ENCODE data around the gene DEK. TPM values are rescaled to one million over a fixed set of nuclear protein-coding genes. Genes with fewer than 3 reads are reported as not detected.
A peak's percentile ranks its signal among the peaks of the same experiment; 100 is the strongest.

The DEK gene
- total RNA-seq, 2 experiments from 2014 or later, result 52.7 to 56.7 TPM

- ATAC-seq (ENCODE audit: poor library complexity) (no peak), DNase-seq (no peak)
- Mint-ChIP-seq H3K4me3 (no peak overlapping the region), H3K27me3 (peaks cover 5% of the 10 kb centered on the region), H3K4me1 (ENCODE audit: low read depth) (peaks cover 18% of the 10 kb centered on the region), H3K9me3 (no peaks in the 10 kb centered on the region), H3K36me3 (ENCODE audit: low read depth) (peaks cover 13% of the 10 kb centered on the region), H3K27ac (no peak overlapping the region)
- Histone ChIP-seq H3K27ac (ENCODE audit: low read depth in 1 of 2, low read length in 2 of 2) (no peak overlapping the region), H3K36me3 (ENCODE audit: insufficient read depth, low read length) (no peaks in the 10 kb centered on the region), H3K27me3 (ENCODE audit: control insufficient read depth in 1 of 2, insufficient read depth in 2 of 2, low read length in 2 of 2) (no peaks in the 10 kb centered on the region), H3K4me1 (ENCODE audit: insufficient read depth, low read length) (peaks cover 18% of the 10 kb centered on the region), H3K4me3 (ENCODE audit: low read length) (no peak overlapping the region), H3K9me3 (ENCODE audit: control insufficient read depth in 1 of 2, insufficient read depth in 1 of 2, low read length in 2 of 2) (peaks cover 0 to 5% of the 10 kb centered on the region in 2 experiments)
- ChIA-PET CTCF (no interaction called here), POLR2A (no interaction called here)
- no peak for TF ChIP-seq CTCF (IDR thresholded peaks at IDR 0.05)
- intact Hi-C loops (cut with DNase I, micrococcal nuclease), result loop anchor here in 1 of 2 experiments (5.0 to 10.0 kb wide), 4 partner anchors 129 to 1503 kb away; partner anchors contain the start of genes ATXN1 and NUP153
Observed at GRCh38 chr6:18268066-18268465, 3.7 kb upstream of the DEK start.

- Mint-ChIP-seq H3K36me3 (ENCODE audit: low read depth) (peaks cover 29% of the 10 kb centered on the region), H3K27ac (no peak overlapping the region), H3K4me3 (no peak overlapping the region), H3K9me3 (no peaks in the 10 kb centered on the region), H3K4me1 (ENCODE audit: low read depth) (peaks cover 33% of the 10 kb centered on the region), H3K27me3 (no peaks in the 10 kb centered on the region)
- ATAC-seq (ENCODE audit: poor library complexity), result no peak
- no peak for TF ChIP-seq CTCF (IDR thresholded peaks at IDR 0.05)
- intact Hi-C loops (cut with DNase I, micrococcal nuclease), result loop anchor here in 1 of 2 experiments (5.0 to 10.0 kb wide), 4 partner anchors 131 to 1502 kb away; partner anchors contain the start of genes ATXN1 and NUP153
- Histone ChIP-seq H3K27me3 (ENCODE audit: control insufficient read depth in 1 of 2, insufficient read depth in 2 of 2, low read length in 2 of 2) (no peaks in the 10 kb centered on the region), H3K9me3 (ENCODE audit: control insufficient read depth in 1 of 2, insufficient read depth in 1 of 2, low read length in 2 of 2) (peaks cover 0 to 5% of the 10 kb centered on the region in 2 experiments), H3K36me3 (ENCODE audit: insufficient read depth, low read length) (no peaks in the 10 kb centered on the region), H3K4me1 (ENCODE audit: insufficient read depth, low read length) (peaks cover 24% of the 10 kb centered on the region), H3K27ac (ENCODE audit: low read depth in 1 of 2, low read length in 2 of 2) (no peak overlapping the region), H3K4me3 (ENCODE audit: low read length) (no peak overlapping the region)
- no peak for DNase-seq
- ChIA-PET CTCF (no interaction called here), POLR2A (no interaction called here)
Observed at GRCh38 chr6:18266523-18266912, 2.2 kb upstream of the DEK start.

- Histone ChIP-seq H3K36me3 (ENCODE audit: insufficient read depth, low read length) (no peaks in the 10 kb centered on the region), H3K4me1 (ENCODE audit: insufficient read depth, low read length) (peaks cover 29% of the 10 kb centered on the region), H3K4me3 (ENCODE audit: low read length) (no peak overlapping the region), H3K27me3 (ENCODE audit: control insufficient read depth in 1 of 2, insufficient read depth in 2 of 2, low read length in 2 of 2) (no peaks in the 10 kb centered on the region), H3K27ac (ENCODE audit: low read depth in 1 of 2, low read length in 2 of 2) (peak overlapping the region in 1 of 2 donors; percentile 91), H3K9me3 (ENCODE audit: control insufficient read depth in 1 of 2, insufficient read depth in 1 of 2, low read length in 2 of 2) (peaks cover 0 to 5% of the 10 kb centered on the region in 2 experiments)
- peak overlapping the region; percentile 90 for H3K4me3 Mint-ChIP-seq
- intact Hi-C loops (cut with DNase I, micrococcal nuclease), result loop anchor here in 1 of 2 experiments (2.0 to 10.0 kb wide), 5 partner anchors 111 to 1501 kb away; partner anchors contain the start of genes ATXN1, KDM1B, NUP153 and TPMT
- ATAC-seq (ENCODE audit: poor library complexity) (no peak), DNase-seq (peak in 1 of 14 experiments; percentile 16)
- peaks cover 29% of the 10 kb centered on the region for H3K36me3 Mint-ChIP-seq (ENCODE audit: low read depth)
- H3K4me1 Mint-ChIP-seq (ENCODE audit: low read depth), result peaks cover 37% of the 10 kb centered on the region
- CTCF ChIA-PET, result interaction anchor here (1.2 kb wide), 1 partner anchor 14 kb away, joined by 3 read pairs; no protein-coding TSS in a partner anchor
- POLR2A ChIA-PET, result interaction anchor here (1.2 to 2.1 kb wide), 2 partner anchors 110 to 121 kb away, joined by 3 to 10 read pairs; partner anchors contain the start of gene RNF144B
- peak overlapping the region; percentile 98 for H3K27ac Mint-ChIP-seq
- no peaks in the 10 kb centered on the region for H3K27me3 Mint-ChIP-seq
- H3K9me3 Mint-ChIP-seq, result no peaks in the 10 kb centered on the region
- TF ChIP-seq CTCF (IDR thresholded peaks at IDR 0.05), result no peak
Observed at GRCh38 chr6:18265787-18266522, 1.6 kb upstream of the DEK start.

Measured in CD4-positive, alpha-beta T cell (primary cell).